CD4-positive, alpha-beta T cell treated with Interleukin-2 at 100 ng/mL for 4 hours (primary cell): Measurements from ENCODE around the gene DUSP19.

ENCODE experiments used
- DNase-seq: peaks from one replicate; pipeline ENCODE4 v3.0.0-alpha.2; 2020; ENCODE audit warnings: low spot score

Gene DUSP19

GRCh38 chr2:183125659-183126341 is 47.3 kb downstream of the DUSP19 start:
- DNase-seq, result no peak

- DNase-seq, result no peak
Observed at GRCh38 chr2:183126635-183127034, 48.1 kb downstream of the DUSP19 start.

- no peak for DNase-seq
Observed at GRCh38 chr2:183134016-183134415, 55.5 kb downstream of the DUSP19 start.

- no peak for DNase-seq
Observed at GRCh38 chr2:183148955-183149354, 70.4 kb downstream of the DUSP19 start.

- DNase-seq, result no peak
Observed at GRCh38 chr2:183149489-183149888, 70.9 kb downstream of the DUSP19 start.
